Embryonic facial prominence (tissue), 1 donor: ENCODE data around the gene ULK1.
"Not testable (repeated sequence)": the region's sequence is repeated elsewhere in the genome, so short reads cannot be mapped to it uniquely, and the experiment has no call there.

Source experiments
- DNase-seq: peaks from one replicate; pipeline ENCODE4 v3.0.0-alpha.2; 2016; ENCODE audit errors: extremely low spot score

ULK1 gene

DNA sequence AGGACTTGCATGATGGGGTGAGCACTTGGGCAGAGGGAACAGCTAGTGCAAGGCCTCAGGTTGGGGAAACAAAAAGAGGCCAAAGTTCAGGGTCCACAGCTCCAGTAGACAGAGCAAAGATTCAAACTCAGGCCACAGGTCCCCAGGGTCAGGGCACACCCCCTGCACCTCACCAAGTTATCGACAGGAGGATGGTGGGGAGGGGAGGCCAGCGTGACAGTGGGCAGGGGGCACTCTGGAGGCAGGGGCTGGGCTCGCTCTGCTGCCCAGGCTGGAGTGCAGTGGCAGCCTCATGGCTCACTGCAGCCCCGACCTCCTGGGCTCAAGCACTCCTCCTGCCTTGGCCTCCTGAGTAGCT is 32.4 kb upstream of the ULK1 start:
- DNase-seq, result no peak

DNA sequence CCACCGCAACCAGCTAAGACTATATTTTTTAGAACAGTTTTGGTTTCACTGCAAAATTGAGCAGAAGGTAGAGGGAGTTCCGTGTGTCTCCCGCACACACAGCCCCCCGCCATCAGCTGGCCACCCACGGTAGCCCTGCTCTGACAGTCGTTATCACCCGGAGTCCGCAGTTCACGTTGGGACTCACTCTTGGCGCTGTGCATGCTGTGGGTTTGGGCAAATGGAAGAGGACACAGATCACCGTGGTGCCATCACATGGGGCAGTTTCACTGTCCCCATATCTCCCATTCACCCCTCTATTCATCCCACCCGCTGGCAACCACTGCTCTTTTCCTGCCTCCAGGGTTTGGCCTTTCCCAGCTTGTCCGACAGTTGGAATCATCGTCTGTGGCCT is 31.8 kb upstream of the ULK1 start:
- no peak for DNase-seq

DNA sequence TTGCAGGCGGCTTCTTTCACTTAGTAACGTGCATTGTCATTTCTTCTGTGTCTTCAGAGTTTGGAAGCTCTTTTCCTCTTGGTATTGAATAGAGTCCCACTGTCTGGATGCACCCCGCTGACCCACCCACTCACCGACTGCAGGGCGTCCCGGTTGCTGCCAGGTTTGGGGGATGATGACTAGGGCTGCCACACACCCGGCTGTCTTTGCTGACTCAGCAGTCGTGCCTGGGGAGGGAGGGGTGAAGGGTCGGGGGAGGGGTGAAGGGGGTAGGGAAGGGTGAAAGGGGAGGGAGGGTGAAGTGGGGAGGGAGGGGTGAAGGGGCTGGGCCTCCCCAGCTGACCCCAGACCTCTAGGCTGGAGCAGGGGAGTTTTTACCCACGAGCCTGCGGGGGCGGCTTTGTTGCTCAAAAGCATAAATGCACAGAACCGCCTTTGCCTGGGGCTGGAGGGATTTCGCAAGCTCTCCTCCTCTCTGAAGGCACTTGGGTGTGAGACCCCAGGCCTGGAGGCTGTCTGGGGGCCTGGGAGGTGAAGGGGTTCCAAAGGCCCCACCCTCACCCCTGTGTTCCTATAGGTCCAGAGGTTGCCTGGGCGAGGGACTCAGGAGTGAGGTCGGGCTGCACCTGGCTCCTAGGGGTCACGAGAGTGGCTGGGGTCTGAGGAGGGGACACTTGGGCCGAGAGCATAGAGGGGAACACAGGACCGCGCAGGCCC is 31.3 kb upstream of the ULK1 start:
- DNase-seq, result no peak

DNA sequence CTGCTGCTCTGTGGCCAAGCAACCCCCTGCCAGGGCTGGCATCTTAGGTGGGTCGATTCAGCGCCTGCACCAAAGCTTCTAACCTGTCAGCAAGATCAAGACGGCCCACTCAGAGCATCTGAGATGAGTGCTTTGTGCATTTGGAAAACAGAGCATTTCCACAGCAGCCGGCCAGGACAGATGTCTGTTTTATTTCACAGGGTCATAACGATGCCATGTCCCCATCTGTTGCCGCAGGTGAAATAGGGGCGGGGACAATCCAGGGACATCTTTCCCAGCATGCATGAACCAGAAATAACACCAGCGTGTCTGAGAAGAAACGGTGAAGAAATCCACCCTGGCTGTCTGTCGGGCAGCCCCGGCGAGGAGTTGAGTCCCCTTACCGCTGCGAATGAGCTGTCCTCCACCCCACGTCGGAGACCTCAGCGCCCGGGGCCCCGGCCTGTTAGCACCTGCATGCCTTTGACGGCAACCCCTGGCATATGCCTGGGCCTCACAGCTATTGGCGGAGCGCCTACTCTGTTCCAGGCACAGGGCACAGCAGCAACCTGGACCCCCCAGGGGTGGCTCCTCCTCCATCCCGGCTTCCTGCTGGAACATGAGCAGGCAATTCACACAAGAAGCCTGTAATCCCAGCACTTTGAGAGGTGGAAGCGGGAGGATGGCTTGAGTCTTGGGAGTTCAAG is 30.6 kb upstream of the ULK1 start:
- no peak for DNase-seq

DNA sequence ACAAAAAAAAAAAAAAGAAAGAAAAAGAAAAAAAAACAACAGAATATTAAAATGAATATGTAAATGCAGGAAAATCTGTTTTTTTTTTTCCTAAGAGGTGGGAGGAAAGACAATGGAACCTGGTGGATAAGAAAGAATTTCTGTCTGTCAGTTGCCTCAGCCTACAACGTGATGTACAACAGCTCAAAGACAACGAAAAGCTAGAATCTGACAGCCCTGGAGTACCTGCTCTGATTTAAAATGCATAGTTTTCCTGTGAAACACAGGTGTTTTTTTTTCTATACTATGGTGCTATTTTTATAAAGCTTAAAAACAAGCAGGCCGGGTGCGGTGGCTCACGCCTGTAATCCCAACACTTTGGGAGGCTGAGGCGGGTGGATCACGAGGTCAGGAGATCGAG is 30.0 kb upstream of the ULK1 start:
- no peak for DNase-seq

DNA sequence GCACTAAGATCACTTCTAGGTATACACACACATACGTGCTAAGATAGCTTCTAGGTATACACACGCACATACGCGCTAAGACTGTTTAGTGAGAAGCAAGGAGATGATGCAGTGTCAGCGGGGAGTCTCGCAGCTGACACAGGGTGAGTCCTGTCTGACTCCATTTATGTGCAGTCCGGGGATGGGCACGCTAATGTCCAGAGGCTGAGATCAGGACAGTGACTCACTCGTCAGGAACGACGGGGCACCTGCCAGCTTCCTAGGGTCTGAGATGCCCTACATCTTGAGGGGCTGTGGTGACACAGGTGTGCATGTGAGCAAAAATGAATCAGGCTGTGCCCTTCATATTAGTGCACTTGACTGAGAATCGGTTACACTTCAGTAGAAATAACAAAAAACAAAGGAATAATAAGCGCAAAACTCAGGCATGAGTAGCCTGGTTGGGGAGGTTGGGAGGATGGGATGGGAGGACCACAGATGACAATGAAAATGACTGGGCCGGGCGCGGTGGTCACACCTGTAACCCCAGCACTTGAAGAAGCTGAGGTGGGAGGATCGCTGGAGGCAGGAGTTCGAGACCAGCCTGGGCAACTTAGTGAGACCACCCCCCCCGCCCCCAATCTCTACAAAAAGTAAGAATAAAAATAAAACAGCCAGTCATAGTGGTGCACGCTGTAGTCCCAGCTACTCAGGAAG is 29.1 kb upstream of the ULK1 start:
- DNase-seq, result no peak

DNA sequence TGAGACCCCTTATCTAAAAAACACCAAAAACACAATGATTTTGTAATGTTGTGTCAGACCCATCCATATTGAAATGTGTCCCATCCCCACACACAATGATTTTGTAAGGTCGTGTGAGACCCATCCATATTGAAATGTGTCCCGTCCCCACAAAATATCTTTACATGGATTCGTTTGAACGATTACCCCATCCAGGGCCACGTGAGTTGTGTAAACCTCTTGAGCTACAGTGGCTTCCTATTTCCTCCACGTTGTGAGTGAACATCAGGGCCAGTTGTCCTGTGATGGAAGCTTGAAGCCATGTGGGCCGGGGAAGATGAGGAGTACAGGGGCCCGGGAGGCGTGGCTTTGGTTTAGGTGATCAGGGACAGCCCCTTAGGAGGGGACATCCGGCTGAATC is 27.0 kb upstream of the ULK1 start:
- DNase-seq, result no peak

DNA sequence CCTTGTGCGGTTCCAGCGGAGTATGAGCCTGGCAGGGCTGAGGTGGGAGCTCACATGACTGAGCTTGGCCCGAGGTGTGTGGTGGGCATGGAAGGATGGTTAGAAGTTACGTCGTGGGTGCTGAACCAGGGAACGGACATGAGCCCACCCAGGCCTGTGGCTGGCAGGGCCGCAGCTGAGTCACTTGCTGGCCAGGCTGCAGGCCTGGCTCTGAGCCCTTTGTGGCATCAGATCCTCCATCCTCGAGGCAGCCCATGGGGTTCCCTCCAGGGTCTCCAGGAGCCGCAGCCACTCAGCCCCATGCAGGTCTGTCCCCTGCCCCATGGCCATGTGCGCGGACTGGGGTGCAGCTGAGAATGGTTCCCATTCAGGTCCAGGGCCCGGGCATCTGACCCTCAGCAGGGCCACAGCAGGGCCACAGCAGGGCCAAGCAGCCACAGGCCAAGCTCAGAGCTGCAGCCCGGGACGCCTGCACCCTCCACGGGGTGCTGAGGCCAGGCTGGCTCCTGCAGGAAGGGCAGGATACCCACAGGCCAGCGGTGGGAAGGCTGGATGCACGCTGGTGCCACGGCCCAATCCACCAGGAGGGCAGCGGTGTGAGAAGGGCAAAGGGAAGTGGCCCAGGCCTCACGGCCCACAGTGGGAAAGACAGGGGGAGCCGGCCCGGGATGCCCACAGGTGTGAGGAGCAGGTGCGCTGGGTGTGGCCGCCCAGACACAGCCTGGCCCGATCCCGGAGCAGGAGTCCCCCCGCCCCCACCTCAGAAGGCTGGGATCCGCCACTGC is 26.3 kb upstream of the ULK1 start:
- DNase-seq, result no peak

DNA sequence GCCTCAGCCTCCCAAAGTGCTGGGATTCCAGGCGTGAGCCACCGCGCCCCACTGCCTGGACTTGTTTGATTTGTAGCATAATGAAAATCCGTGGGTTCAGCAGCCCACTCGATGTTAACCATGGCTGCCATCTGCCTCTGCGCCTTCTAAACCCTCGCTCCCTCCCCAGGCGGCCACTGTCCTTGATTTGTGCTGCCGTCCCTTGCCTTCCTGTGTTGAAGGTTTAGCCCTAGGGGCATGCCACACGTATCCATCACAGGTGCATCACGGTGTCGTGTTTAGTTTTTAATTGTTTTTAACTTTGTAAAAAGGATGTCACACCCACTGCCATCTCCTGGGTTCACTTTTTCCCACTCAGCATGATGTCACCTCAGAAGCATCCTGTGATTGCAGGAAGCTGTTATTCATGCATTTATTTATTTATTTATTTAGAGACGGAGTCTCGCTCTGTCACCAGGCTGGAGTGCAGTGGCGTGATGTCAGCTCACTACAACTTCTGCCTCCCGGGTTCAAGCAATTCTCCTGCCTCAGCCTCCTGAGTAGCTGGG is 24.5 kb upstream of the ULK1 start:
- no peak for DNase-seq

DNA sequence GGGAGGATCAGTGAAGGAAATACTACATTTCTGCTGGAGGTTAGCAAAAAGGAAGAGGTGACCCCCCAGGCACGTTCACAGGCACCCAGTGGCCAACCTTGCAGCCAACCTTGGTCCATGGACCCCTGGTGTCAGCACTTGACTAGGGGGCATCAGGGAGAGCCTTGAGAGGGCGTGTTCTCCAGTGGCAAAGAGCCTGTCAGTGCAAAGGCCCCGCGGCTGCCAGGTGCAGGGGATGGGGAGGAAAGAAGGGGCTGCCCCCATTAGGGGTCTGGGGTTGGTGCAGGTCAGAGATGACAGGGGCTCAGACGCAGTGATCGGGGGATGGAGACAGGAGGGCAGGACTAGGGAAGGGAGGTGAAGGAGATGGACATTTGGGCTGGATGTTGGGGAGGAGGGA is 22.7 kb upstream of the ULK1 start:
- no peak for DNase-seq

DNA sequence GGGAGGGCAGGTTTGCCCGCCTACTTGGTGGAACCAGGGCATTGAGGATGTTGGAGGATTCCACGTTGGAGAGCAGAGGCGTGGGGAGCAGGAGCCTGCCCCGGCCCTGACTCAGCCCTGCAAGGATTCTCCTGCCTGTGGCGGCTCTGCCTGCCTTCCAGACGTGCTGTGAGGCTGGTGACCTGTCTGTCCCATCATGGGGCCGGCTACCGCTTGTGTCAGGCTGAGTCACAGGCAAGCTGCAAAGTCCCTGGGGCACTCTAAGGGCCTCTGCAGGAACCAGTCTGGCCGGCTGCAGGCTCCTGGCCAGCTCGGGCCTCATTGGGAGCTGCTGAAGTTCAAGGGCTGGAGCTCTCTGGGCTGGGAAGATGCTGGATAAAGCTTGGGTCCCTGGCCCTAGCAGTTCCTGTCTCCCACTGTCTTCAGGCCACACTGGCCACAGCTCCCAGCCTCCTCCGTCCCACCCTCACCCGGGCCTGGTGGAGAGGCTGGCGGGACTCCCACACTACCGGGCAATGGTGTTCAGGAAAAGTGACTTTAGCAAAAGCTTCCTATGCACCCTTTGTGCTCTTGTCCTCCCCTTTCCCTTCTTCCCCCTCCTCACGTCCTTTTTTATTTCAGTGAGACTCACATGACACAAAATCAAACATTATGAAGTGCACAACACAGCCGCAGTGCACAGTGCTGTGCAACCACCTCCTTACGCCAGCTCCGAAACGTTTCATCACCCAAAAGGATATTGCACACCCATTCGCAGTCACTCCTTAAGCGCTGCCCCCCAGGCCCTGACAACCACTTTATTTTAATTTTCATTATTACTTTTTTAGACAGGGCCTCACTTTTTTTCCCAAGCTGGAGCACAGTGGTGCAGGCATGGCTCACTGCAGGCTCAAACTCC is 22.0 kb upstream of the ULK1 start:
- no peak for DNase-seq

DNA sequence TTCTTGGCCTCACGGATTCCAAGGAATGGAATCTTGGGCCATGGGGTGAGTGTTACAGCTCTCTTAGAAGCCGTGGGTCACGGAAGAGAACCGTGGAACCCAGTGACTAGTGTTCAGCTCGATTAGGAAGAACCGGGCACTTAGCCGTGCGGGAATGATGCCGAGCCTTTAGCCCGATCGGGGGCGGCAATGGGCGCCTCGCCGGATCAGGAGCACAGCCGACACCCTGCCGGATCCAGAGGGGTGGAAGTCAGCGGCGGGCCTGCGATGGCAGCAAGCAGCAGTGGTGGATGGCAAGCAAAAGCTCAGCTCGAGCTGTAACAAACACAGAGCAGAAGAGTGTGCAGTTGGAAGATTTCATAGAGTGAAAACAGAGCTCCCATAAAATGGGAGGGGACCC is 21.1 kb upstream of the ULK1 start:
- DNase-seq, result no peak

DNA sequence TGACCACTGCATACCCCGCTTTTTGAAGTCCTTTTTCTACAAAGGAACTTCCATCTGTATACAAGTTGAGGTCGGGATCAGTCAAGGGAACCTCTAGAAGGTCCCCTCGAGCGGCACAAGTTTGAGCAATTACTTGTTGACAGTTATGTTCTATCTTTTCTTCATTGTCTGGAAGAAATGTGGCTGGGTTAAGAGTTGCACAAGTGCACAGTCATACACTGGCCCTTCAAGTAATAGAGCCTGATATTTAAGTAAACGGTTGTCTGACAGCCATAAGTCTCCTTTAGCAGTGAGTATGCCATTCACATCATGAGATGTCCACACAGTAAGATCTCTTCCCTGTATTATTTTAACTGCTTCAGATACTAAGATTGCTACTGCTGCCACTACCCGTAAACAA is 19.4 kb upstream of the ULK1 start:
- DNase-seq, result not testable (repeated sequence)

DNA sequence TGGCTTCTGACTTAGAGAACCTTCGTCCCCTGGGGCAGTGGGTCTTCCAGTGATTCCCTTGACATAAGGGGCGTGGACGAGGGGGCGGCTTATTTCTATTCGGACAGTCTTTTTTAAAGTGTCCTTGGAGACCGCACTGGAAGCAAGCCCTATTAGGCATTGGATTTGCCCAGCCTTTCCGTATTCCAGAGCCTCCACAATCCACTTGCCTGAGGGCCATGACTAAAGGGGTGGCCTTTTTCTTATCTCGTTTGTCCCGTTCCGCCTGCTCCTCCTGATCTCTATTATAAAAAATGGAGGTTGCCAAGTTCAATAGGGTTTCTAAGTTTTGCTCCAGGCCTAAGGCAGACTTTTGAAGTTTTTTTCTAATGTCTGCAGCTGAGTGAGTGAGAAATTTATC is 17.2 kb upstream of the ULK1 start:
- not testable (repeated sequence) for DNase-seq

DNA sequence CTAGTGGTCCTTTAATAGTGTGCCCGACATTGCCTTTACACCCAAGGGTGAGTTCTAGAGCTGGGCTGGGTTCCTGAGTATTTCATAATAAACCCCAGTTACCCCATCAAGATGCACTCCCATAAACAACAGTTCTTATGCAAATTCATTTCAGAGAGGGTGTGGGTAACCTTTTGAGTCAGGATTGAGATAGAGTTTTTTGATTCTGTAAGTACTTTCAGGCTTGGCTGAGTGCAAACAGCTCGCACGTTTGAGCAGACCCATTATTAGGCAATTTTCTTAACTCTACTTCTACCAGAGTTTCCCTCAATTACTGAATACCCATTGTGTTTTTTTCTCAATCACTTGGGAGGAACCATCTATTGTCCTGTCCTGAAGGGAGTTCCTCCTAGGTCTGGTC is 16.0 kb upstream of the ULK1 start:
- not testable (repeated sequence) for DNase-seq

DNA sequence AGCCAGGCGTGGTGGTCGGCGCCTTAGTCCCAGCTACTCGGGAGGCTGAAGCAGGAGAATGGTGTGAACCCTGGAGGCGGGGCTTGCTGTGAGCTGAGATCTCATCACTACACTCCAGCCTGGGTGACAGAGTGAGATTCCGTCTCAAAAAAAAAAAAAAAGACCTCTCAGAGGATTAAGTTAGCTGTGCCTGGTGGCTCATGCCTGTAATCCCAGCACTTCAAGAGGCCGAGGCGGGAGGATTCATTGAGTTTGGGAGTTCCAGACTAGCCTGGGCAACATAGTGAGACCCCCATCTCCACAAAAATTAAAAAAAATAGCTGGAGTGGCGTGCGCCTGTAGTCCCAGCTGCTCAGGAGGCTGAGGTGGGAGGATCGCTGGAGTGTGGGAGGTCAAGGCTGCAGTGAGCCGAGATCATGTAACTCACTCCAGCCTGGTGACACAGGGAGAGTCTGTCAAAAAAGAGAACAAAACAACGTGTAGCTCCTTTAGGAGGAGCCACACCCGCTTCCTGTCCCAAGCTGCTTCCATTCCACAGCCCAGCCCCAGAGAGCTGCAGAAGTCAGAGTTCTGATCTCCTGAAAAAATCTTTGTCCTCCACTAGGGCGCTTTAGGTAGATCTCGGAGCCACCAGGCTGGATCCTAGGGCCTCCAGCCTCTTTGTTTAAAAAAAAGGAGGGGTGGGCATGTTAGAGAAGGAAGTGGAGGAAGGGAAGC is 11.5 kb upstream of the ULK1 start:
- DNase-seq, result no peak

DNA sequence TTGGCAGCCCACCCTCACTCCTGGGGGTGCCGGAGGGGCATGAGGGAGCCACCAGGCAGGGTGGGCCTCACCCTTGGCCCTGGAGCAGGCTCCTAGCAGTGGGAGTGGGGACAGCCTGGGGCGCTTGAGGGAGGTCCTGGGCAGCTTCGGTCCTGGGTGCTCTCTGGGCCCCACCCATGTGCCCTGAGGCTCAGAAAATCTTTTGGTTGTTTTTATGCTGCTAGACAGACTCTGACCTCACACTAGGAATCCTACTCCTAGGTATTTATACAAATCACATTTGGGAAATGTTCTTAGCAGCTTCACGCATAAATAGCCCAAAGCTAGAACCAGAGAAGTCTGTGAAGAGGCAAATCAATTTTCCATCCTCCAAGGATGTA is 10.9 kb upstream of the ULK1 start:
- no peak for DNase-seq

DNA sequence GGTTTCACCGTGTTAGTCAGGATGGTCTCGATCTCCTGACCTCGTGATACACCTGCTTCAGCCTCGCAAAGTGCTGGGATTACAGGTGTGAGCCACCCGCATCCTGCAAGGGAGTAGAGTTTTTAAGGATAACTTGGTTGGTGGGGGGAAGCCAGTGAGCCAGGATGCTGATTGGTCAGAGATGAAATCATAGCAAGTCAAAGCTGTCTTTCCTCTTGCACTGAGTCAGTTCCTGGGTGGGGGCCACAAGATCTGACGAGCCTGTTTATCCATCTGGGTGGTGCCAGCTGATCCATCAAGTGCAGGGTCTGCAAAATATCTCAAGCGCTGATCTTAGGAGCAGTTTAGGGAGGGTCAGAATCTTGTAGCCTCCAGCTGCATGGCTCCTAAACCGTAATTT is 9.3 kb upstream of the ULK1 start:
- not testable (repeated sequence) for DNase-seq

DNA sequence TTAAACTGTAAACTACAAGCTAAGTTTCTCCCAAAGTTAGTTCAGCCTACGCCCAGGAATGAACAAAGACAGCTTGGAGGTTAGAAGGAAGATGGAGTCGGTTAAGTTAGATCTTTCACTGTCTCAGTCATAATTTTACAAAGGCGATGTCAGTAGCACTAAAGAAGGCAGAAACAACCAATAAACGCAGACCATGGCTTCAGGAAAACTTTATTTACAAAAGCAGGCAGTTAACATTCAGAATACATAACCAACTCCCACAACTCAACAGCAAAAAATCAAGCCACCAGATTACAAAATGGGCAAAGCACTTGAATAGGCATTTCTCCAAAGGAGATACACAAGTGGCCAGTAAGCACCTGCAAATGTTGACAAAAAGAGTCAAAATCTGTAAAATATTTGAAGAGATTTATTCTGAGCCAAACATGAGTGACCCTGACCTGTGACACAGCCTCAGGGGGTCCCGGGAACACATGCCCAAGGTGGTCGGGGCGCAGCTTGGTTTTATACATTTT is 8.8 kb upstream of the ULK1 start:
- DNase-seq, result no peak

DNA sequence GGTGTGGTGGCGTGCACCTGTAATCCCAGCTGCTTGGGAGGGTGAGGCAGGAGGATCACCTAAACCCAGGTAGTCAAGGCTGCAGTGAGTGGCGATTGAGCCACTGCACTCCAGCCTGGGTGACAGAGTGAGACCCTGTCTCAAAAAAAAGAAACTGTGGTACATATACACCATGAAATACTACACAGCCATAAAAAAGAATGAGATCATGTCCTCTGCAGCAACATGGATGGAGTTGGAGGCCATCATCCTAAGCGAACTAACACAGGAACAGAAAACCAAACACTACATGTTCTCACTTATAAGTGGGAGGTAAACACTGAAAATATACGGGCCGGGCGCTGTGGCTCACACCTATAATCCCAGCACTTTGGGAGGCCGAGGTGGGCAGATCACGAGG is 2.7 kb upstream of the ULK1 start:
- DNase-seq, result not testable (repeated sequence)
